Measurements from ENCODE around the gene PRKN.

Gene PRKN

GRCh38 chr6:161716176-161716575 is 1011.4 kb downstream of the PRKN start:
- DNase-seq (ENCODE audit: low read depth) = no peak

GRCh38 chr6:161711938-161712337 is 1015.6 kb downstream of the PRKN start:
- DNase-seq (ENCODE audit: low read depth) = no peak

GRCh38 chr6:161711515-161711914 is 1016.1 kb downstream of the PRKN start:
- DNase-seq (ENCODE audit: low read depth) = no peak

DNA sequence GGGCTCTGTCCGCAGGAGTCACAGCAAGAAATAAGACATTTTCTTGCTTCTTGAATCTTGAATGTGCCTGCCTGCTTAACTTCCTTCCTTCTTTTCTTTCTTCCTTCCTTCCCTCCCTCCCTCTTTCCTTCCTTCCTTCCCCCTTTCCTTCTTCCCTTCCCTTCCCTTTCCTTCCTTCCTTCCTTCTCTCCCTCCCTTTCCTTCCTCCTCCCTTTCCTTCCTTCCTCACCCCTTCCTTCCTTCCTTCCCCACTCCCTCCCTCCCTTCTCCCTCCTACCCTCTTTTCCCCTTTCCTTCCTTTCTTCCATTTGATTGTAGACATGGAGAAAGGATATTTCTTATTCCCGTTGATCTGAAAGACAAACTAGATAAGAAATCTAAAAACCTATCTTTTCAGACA is 1016.9 kb downstream of the PRKN start:
- DNase-seq (ENCODE audit: low read depth) = no peak

DNA sequence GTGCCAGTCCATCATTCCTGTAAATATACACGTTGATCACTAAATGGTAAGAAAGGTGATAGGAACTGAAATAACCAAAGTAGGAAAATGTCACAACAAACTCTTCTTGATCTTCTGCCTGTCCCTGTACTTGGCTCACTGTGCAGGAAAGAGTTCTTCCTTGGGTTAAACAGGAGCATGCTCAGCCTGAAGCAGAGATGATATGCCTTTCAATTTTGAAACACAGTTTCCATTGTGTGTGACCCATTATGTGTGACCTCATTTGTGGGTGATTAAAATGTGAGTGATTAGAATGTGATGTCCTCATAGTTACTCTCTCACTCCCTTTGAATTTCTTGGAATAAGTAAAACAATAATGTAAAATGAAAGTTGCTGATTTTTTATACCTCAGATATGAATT is 1026.5 kb downstream of the PRKN start:
- no peak for DNase-seq (ENCODE audit: low read depth)

GRCh38 chr6:161696801-161697200 is 1030.8 kb downstream of the PRKN start:
- DNase-seq (ENCODE audit: low read depth) = no peak

GRCh38 chr6:161694995-161695394 is 1032.6 kb downstream of the PRKN start:
- no peak for DNase-seq (ENCODE audit: low read depth)

- no peak for DNase-seq (ENCODE audit: low read depth)
Measured at GRCh38 chr6:161686655-161687054, 1040.9 kb downstream of the PRKN start.

DNA sequence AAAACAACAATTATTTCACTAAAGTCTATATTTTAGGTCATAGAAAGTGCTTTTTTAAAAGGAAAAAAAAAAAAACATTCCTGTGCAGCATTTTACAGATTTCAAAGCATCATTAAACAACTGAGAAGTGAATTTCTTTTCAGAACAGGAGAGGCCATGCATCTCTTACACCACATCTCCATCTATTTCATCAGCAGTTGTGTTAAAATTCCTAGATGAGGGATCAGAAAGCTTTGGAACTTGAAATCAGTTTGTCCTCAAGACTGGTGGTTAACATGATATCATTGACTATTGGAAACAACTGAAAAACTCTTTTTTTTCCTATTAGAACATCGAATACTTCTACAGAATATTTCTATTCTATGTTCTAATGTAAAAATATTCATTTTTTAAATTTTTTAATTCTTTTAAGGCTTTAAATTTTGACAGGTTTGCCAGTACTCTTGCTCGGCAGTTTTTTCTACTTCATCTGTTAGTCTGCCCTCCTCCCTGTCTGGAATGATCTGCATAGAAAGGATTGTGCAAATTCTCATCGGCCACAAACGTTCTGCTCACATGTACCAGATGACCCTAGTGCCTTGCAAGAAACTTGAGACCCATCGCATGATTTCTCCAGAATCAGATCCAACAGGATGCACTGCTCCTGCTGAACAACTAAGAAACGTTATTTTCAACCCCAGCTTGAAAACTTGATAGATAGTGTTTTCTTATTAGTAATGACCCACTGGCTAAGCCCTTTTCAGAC is 1042.7 kb downstream of the PRKN start:
- DNase-seq (ENCODE audit: low read depth) = no peak

DNA sequence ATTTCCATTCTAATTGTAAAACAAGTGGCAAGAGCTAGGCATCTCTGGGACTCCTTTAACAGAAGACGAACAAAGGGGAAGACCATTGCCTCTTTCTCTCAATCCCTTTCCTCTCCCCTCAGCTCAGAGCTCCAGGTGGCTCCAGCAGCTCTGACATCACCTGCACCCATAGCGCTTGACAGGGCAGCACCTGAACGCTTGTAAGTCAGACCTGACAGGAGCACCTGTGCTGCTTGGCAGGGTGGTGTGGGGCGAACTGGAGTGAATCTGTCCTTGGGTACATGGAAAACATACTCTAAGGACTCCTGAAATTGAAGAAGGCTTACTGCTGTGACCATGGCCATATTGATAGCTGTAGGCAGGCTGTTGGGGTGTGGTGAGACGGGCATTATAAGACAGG is 1044.2 kb downstream of the PRKN start:
- no peak for DNase-seq (ENCODE audit: low read depth)

DNA sequence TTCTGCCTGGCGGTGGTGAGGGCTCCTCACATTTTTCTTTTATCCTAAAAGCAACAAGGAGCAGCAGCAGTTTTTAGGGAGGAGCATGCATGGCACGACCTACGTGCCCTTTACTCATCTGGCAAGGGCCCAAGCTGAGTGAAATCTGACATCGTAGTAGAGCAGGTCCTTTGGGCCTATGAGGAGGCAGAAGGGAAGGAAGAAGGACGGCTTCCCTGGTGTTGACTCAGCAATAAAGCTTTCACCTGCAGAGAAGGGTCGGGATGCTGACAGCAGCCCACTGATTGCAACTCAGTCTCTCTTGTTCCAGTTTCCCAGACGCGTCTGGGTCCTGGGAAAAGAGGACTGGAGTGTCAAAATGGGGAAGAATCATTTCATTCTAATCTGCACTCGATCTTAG is 1044.6 kb downstream of the PRKN start:
- no peak for DNase-seq (ENCODE audit: low read depth)

- DNase-seq (ENCODE audit: low read depth) = no peak
Measured at GRCh38 chr6:161679980-161680538, 1047.5 kb downstream of the PRKN start.

DNA sequence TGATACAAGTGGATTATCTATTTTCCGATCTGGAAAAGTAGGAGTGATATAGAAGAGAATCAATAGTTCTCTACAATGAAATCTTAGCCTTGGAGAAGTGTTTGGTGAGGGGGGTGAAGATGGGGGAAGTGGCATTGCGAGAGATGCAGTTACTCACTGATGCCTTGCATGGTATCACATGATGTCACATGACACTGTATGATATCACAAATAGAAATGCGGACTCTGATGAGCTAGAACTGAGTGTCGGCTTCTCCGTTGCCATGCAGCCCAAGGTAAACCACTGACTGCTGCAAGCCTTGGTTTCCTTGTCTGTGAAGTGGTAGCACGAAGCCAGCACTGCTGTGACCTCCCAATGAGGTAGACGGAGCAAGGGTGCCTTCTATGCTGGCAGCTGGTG is 1050.4 kb downstream of the PRKN start:
- no peak for DNase-seq (ENCODE audit: low read depth)

- no peak for DNase-seq (ENCODE audit: low read depth)
Measured at GRCh38 chr6:161676586-161676985, 1051.0 kb downstream of the PRKN start.

GRCh38 chr6:161674930-161675682 is 1052.5 kb downstream of the PRKN start:
- DNase-seq (ENCODE audit: low read depth) = no peak

- DNase-seq (ENCODE audit: low read depth) = no peak
Measured at GRCh38 chr6:161673026-161673425, 1054.5 kb downstream of the PRKN start.

DNA sequence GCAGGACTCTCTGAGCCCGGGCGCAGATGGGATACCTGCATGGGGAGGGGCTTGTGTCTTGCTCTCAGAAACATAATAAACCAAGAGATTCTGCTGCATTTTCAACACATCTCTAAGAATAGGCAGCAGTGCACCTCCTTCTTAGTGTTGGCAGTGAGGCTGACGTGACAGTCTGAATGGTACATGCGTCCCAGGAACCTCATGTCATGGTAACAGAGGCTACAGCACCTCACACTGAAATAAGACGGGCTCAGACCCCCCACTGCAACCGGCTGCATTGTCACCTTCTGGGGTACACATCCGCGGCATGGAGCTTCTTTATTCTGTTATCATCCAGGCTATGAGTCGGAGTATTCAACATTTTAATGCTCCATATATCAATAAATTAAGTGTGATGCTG is 1056.4 kb downstream of the PRKN start:
- DNase-seq (ENCODE audit: low read depth) = no peak

DNA sequence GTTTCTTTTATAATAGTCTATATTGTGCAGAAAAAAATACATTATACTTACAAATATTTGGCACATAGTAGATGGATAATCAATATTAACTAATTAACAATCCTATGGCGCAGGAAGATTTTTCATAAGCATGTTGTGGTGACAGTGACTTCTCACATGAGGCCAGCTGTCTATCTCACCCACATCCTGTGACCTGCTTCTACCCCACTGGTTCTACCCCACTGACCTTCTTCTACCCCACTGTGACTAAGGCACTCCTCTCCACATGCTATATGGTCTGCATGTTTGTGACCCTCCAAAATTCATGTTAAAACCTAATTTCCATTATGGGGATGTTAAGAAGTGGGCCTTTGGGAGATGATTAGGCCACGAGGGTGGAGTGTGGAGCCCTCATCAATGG is 1058.9 kb downstream of the PRKN start:
- no peak for DNase-seq (ENCODE audit: low read depth)

- no peak for DNase-seq (ENCODE audit: low read depth)
Measured at GRCh38 chr6:161667957-161668356, 1059.6 kb downstream of the PRKN start.

GRCh38 chr6:161663682-161664081 is 1063.9 kb downstream of the PRKN start:
- no peak for DNase-seq (ENCODE audit: low read depth)

- DNase-seq (ENCODE audit: low read depth) = no peak
Measured at GRCh38 chr6:161660666-161661571, 1066.6 kb downstream of the PRKN start.

- no peak for DNase-seq (ENCODE audit: low read depth)
Measured at GRCh38 chr6:161658211-161658610, 1069.4 kb downstream of the PRKN start.

All from stimulated activated CD8-positive, alpha-beta memory T cell treated with anti-CD3 and anti-CD28 coated beads, Interleukin-12 subunit alpha, Interleukin-12 subunit beta, amount 100 ng/mL, for 4 hours (primary cell).